CD8-positive, alpha-beta memory T cell (primary cell): ENCODE results near the gene ARL11. TPM values are rescaled to one million over a fixed set of nuclear protein-coding genes. Genes with fewer than 3 reads are reported as not detected.

Experiments
- CTCF ChIA-PET: fragments of 350-600 bp; sonication (Branson Sonifier 250); formaldehyde crosslinking; loops from one replicate; lab custom pipeline; 2021; ENCODE audit warnings: antibody characterized with exemption; lab: Charles Lee
- POLR2A ChIA-PET: fragments of 350-600 bp; sonication (Branson Sonifier 250); formaldehyde crosslinking; loops from one replicate; lab custom pipeline; 2021; ENCODE audit warnings: antibody characterized with exemption; lab: Charles Lee
- DNase-seq, 5 donors: peaks; one replicate each; pipeline versions ENCODE4 v3.0.0 to v3.0.0-alpha.2; 2020 to 2022; ENCODE audit warnings: mixed read lengths in 1 of 5
- H3K27ac ChIP-seq: one replicate; pipeline ENCODE4 v1.7.0; 2013; ENCODE audit warnings: low read depth, mild to moderate bottlenecking, low read length, moderate library complexity
- H3K27me3 ChIP-seq: 2 replicates; pipeline ENCODE4 v1.7.0; 2013; ENCODE audit warnings: low read length, mild to moderate bottlenecking; ENCODE audit not compliant: insufficient read depth, poor library complexity, severe bottlenecking
- H3K36me3 ChIP-seq: 2 replicates; pipeline ENCODE4 v1.7.0; 2013; ENCODE audit warnings: mild to moderate bottlenecking, low read length, moderate library complexity; ENCODE audit not compliant: insufficient read depth
- H3K4me1 ChIP-seq: 2 replicates; pipeline ENCODE4 v1.7.0; 2013; ENCODE audit warnings: mild to moderate bottlenecking, low read length, moderate library complexity; ENCODE audit not compliant: insufficient read depth
- H3K4me3 ChIP-seq: 2 replicates; pipeline ENCODE4 v1.7.0; 2013; ENCODE audit warnings: mild to moderate bottlenecking, low read length
- H3K9me3 ChIP-seq: 2 replicates; pipeline ENCODE4 v1.7.0; 2013; ENCODE audit warnings: mild to moderate bottlenecking, low read length
- H3K27ac Mint-ChIP-seq, 8 donors: one replicate each; pipeline ENCODE4 v1.8.0; 2020 to 2021; ENCODE audit warnings: mixed read lengths in 8 of 8, mild to moderate bottlenecking in 6 of 8, inconsistent platforms in 3 of 8, moderate library complexity in 3 of 8
- H3K27me3 Mint-ChIP-seq, 2 donors: one replicate each; pipeline ENCODE4 v1.8.0; 2020 to 2021; ENCODE audit warnings: mixed read lengths in 2 of 2, mild to moderate bottlenecking in 1 of 2, moderate library complexity in 1 of 2
- H3K36me3 Mint-ChIP-seq, 3 donors: one replicate each; pipeline ENCODE4 v1.8.0; 2020 to 2021; ENCODE audit warnings: mixed read lengths in 3 of 3, inconsistent platforms in 1 of 3, mild to moderate bottlenecking in 1 of 3
- H3K4me1 Mint-ChIP-seq, 3 donors: one replicate each; pipeline ENCODE4 v1.8.0; 2020 to 2021; ENCODE audit warnings: mixed read lengths in 3 of 3, inconsistent platforms in 1 of 3, mild to moderate bottlenecking in 1 of 3
- H3K4me3 Mint-ChIP-seq, 7 donors: one replicate each; pipeline ENCODE4 v1.8.0; 2020 to 2021; ENCODE audit warnings: mixed read lengths in 7 of 7, mild to moderate bottlenecking in 6 of 7, moderate library complexity in 4 of 7, inconsistent platforms in 2 of 7
- H3K9me3 Mint-ChIP-seq, 5 donors: one replicate each; pipeline ENCODE4 v1.8.0; 2020 to 2022; ENCODE audit warnings: mixed read lengths in 5 of 5, mild to moderate bottlenecking in 3 of 5, moderate library complexity in 2 of 5, inconsistent platforms in 1 of 5
- polyA plus RNA-seq: library from polyadenylated mRNA; unstranded; fragments of 300-500 nt; fragmentation: Illumina TruSeq; gene quantifications from one replicate; pipeline ENCODE4 v1.2.3, GENCODE V29; 2021
- total RNA-seq, 2 experiments: library from RNA; stranded (reverse); gene quantifications; one replicate each; pipeline ENCODE4 v1.2.3, GENCODE V29; 2021

The ARL11 gene
- total and polyA plus RNA-seq, 3 experiments from 2014 or later: 0.20 to 0.38 (median 0.31) TPM

DNA sequence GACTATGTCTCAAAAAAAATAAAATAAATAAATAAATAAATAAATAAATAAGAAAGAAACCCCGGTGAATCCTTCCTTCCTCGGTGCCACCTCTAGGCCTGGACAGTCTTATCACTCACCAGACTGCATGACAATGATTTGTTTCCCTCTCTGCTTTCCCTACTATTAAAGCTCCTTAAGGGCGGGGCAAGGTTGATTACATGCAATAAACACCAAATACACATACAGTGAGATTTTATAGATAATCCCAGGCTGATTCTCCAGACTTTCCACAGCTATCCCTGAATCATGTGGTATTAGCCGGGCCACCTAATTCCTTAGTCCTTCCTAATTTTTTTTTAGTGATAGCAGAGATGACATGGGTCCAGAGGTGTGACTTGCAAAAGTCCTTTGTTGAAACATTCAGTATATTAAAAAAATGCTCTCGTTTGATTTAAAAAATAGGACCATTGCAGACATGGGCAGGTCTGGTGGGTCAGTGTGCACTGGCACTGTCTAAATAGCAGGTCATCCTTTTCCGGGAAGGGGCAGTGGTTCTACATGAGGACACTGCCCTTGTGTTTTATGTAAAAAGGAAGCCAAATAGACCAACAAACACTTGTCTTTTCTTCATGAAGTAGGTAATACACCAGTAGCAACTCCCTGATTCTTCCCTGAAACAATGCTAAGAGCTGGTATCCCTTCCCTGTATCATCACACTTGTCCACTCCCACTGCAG, 48.4 kb downstream of the ARL11 start:
- no peaks in the 10 kb centered on the region for H3K9me3 Mint-ChIP-seq
- no peak overlapping the region for H3K27ac Mint-ChIP-seq
- no peaks in the 10 kb centered on the region for H3K36me3 ChIP-seq
- no peak overlapping the region for H3K27ac ChIP-seq
- no peak overlapping the region for H3K4me3 ChIP-seq
- no peaks in the 10 kb centered on the region for H3K9me3 ChIP-seq
- peaks cover 7 to 21% (median 18%) of the 10 kb centered on the region in 3 donors for H3K4me1 Mint-ChIP-seq
- H3K4me1 ChIP-seq: no peaks in the 10 kb centered on the region
- CTCF ChIA-PET: no interaction called here
- H3K27me3 Mint-ChIP-seq: no peaks in the 10 kb centered on the region
- H3K36me3 Mint-ChIP-seq: peaks cover 0 to 21% (median 7%) of the 10 kb centered on the region in 3 donors
- POLR2A ChIA-PET: interaction anchor here (0.5 kb wide), 1 partner anchor 1767 kb away, joined by 3 read pairs; no protein-coding TSS in a partner anchor
- H3K27me3 ChIP-seq: no peaks in the 10 kb centered on the region
- DNase-seq: no peak
- H3K4me3 Mint-ChIP-seq: no peak overlapping the region

DNA sequence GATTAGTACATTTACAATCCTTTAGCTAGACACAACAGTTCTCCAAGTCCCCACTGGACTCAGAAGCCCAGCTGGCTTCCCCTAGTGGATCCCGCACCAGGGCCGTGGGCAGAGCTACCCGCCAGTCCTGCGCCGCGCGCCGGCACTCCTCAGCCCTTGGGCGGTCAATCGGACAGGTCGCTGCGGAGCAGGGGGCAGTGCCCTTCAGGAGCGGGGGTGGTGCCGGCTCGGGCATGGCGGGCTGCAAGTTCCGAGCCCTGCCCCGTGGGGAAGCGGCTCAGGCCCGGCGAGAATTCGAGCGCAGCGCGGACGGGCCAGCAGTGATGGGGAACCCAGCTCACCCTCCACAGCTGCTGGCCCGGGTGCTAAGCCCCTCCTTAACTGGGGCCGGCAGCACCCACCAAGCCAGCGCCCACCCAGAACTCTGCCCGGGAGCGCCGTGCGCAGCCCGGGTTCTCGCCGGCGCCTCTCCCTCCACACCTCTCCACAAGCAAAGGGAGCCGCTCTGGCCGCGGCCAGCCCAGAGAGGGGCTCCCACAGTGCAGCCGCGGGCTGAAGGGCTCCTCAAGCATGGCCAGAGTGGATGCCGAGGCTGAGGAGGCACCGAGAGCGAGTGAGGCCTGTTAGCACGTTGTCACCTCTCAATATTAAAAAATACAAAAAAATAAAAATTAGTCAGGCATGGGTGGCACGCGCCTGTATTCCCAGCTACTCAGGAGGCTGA, 50.0 kb downstream of the ARL11 start:
- Histone ChIP-seq H3K27ac (no peak overlapping the region), H3K27me3 (no peaks in the 10 kb centered on the region), H3K4me3 (no peak overlapping the region), H3K36me3 (no peaks in the 10 kb centered on the region), H3K4me1 (no peaks in the 10 kb centered on the region), H3K9me3 (no peaks in the 10 kb centered on the region)
- Mint-ChIP-seq H3K4me3 (no peak overlapping the region), H3K27ac (no peak overlapping the region), H3K4me1 (peaks cover 11 to 29% (median 25%) of the 10 kb centered on the region in 3 donors), H3K9me3 (no peaks in the 10 kb centered on the region), H3K27me3 (peaks cover 0 to 1% of the 10 kb centered on the region in 2 donors), H3K36me3 (peaks cover 0 to 21% (median 7%) of the 10 kb centered on the region in 3 donors)
- ChIA-PET POLR2A (no interaction called here), CTCF (interaction anchor here (1.1 to 1.2 kb wide), 2 partner anchors 115 to 169 kb away, joined by 3 to 4 read pairs; no protein-coding TSS in a partner anchor)
- DNase-seq: no peak

DNA sequence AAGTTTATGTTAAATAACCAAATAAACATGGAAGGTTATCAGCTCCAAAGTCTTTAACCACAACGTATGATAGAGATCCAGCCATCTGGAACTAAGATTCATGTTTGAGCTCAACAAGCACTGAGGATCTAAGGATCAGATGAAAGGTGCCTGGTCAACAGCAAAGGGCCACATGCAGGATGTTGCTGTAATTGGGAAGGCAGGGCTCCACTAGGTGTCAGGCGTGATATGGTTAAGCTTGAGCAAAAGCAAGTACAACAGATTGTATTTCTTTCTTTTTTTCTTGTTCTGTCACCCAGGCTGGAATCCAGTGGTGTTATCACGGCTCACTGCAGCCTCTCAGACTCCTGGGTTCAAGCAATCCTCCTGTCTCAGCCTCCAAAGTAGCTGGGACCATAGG, 50.9 kb downstream of the ARL11 start:
- H3K9me3 ChIP-seq: no peaks in the 10 kb centered on the region
- H3K4me3 ChIP-seq: no peak overlapping the region
- CTCF ChIA-PET: interaction anchor here (1.1 to 1.2 kb wide), 2 partner anchors 8 to 114 kb away, joined by 3 read pairs; no protein-coding TSS in a partner anchor
- no peaks in the 10 kb centered on the region for H3K27me3 ChIP-seq
- no peaks in the 10 kb centered on the region for H3K36me3 ChIP-seq
- no peak for DNase-seq
- Mint-ChIP-seq H3K9me3 (no peaks in the 10 kb centered on the region), H3K27me3 (peaks cover 0 to 1% of the 10 kb centered on the region in 2 donors), H3K36me3 (peaks cover 0 to 21% (median 7%) of the 10 kb centered on the region in 3 donors), H3K27ac (no peak overlapping the region), H3K4me1 (peaks cover 17 to 38% (median 34%) of the 10 kb centered on the region in 3 donors), H3K4me3 (no peak overlapping the region)
- no peaks in the 10 kb centered on the region for H3K4me1 ChIP-seq
- H3K27ac ChIP-seq: no peak overlapping the region
- POLR2A ChIA-PET: no interaction called here

DNA sequence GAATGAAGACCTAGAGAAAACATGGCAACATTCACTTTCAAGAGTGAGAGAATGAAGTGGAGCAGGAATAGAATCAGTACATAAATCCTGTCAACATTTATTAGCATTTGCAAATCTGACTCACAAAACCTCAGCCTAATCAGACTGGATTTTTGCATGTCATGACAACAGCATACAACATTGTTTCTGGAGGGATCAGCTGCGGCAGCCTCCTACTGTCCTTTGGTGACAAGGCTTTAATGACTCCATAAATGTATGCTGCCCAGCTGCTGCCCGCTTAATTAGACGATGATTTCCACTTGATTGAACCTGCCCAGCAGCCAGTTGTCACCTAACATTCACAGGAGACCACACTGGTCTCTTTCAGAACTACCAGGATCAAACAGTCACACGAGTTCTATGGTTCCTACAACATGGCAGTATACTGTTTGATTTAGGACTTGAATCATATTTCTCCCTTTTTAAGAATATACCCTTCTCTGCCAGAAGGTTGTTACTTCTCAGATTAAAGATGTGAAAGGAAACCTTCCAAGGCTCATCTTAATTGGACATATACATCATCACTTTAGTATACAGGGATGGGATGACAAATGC, 53.6 kb downstream of the ARL11 start:
- no peaks in the 10 kb centered on the region for H3K36me3 ChIP-seq
- ChIA-PET CTCF (interaction anchor here (1.1 to 1.2 kb wide), 2 partner anchors 10 to 11 kb away, joined by 3 read pairs; no protein-coding TSS in a partner anchor), POLR2A (no interaction called here)
- H3K4me3 ChIP-seq: no peak overlapping the region
- H3K27ac ChIP-seq: no peak overlapping the region
- Mint-ChIP-seq H3K4me1 (peaks cover 28 to 61% (median 46%) of the 10 kb centered on the region in 3 donors), H3K9me3 (no peaks in the 10 kb centered on the region), H3K36me3 (peaks cover 0 to 27% (median 7%) of the 10 kb centered on the region in 3 donors), H3K4me3 (no peak overlapping the region), H3K27me3 (peaks cover 0 to 1% of the 10 kb centered on the region in 2 donors), H3K27ac (peak overlapping the region in 2 of 8 donors; percentile 22 to 37)
- no peak for DNase-seq
- no peaks in the 10 kb centered on the region for H3K27me3 ChIP-seq
- H3K9me3 ChIP-seq: no peaks in the 10 kb centered on the region
- no peaks in the 10 kb centered on the region for H3K4me1 ChIP-seq

Other genes with a start within 250 kb of the ARL11 start
- gene CAB39L, start 184.4 kb upstream of the ARL11 start, total RNA-seq: 1 to 10 TPM; 5.8 to 7.4 TPM
- 4.7 TPM for gene CAB39L, start 184.4 kb upstream of the ARL11 start, polyA plus RNA-seq
- gene SETDB2, start 184.2 kb upstream of the ARL11 start, total RNA-seq: 10 to 100 TPM; 13.1 to 13.4 TPM
- gene SETDB2, start 184.2 kb upstream of the ARL11 start, polyA plus RNA-seq: 11.2 TPM
- gene PHF11, start 132.6 kb upstream of the ARL11 start, total RNA-seq: 10 to 100 TPM; 39.1 to 43.5 TPM
- gene PHF11, start 132.6 kb upstream of the ARL11 start, polyA plus RNA-seq: 92.6 TPM
- 10 to 100 TPM; 19.3 to 21.2 TPM for gene RCBTB1, start 42.9 kb upstream of the ARL11 start, total RNA-seq
- 7.3 TPM for gene RCBTB1, start 42.9 kb upstream of the ARL11 start, polyA plus RNA-seq
- gene EBPL, start 63.0 kb downstream of the ARL11 start, total RNA-seq: 10 to 100 TPM; 47.9 to 51.6 TPM
- 53.3 TPM for gene EBPL, start 63.0 kb downstream of the ARL11 start, polyA plus RNA-seq
- 10 to 100 TPM; 62.7 to 62.8 TPM for gene KPNA3, start 164.2 kb downstream of the ARL11 start, total RNA-seq
- gene KPNA3, start 164.2 kb downstream of the ARL11 start, polyA plus RNA-seq: 24.3 TPM